ENCODE measurements around the gene CAMTA1.
"Not testable (repeated sequence)": the region's sequence is repeated elsewhere in the genome, so short reads cannot be mapped to it uniquely, and the experiment has no call there.

Gene CAMTA1

GRCh38 chr1:7406641-7407543 is 621.6 kb downstream of the CAMTA1 start:
- no peak for DNase-seq

DNA sequence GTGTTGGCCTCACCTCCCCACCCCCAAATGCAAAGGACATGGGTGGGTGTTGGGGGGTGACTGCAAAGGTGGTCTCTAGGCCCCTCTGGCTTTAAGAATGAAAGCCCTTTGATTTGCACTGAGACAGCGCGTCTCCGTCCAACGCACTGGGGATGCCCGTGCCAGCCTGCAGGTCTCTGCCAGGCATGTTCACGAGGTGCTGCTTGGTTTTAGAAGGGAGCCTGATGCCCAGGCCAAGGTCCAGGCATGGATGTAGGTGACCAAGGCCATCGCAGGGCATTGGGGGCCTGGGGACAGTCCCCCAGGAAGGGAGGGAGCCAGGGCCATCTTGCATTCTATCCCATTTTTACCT is 622.3 kb downstream of the CAMTA1 start:
- DNase-seq = no peak

DNA sequence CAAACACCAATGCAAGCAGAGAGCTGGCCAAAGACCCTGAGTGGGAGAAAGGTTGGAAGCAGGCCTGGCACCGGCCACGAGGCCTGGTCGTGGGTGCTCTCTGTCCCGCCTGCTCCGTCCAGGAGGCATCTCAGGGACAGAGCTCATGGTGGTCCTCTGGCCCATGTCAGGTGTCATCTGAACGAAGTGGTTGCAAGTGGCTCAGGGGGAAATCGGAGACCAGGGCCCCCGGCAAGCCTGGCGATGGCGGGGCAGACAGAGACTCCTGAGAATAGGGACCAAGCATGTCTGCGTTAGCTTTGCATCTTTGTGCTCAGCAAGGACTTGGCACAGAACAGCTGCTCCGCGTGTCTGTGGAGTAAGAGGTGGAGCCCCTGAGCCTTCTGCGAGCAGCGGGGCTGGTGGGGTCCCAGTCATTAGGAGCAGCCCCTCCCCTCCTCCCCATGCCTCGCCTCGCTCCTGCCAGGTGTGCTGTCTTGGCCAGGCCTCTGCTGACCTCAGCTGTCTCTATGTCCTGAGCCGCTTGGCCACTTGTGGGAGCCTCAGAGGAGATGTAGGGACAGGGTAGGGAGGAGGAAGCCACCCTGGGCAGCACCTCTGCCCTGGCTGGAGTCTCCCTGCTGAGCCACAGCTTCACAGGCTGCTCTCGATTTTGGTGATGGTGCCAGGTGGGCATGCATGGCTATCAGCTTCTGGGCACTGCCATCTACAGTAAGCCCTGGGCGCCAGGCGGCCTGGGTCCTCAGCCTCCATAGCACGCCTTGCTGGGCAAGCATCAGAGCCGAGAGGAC is 622.9 kb downstream of the CAMTA1 start:
- DNase-seq = no peak

DNA sequence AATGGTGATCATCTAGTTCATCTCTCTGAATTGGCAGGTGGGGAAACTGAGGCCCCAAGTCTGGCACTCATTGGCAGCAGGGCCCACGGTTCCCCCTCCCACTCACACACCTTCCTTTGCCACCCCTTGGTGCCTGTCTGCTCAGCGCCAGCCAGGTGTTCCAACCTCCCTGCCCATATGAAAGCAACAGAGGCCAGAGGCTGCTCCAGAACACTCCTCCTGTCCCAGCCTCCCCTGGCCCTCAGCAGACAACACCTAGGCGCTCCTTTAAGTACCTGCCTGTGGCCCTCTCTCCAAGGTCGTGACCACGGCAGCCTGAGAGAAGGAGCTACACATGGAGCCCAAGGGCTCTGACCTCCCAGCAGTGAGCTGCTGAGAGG is 623.5 kb downstream of the CAMTA1 start:
- DNase-seq = no peak

- no peak for DNase-seq
Observed at GRCh38 chr1:7409278-7409677, 624.0 kb downstream of the CAMTA1 start.

- no peak for DNase-seq
Observed at GRCh38 chr1:7410156-7410555, 624.9 kb downstream of the CAMTA1 start.

GRCh38 chr1:7417618-7418017 is 632.4 kb downstream of the CAMTA1 start:
- DNase-seq = not testable (repeated sequence)

DNA sequence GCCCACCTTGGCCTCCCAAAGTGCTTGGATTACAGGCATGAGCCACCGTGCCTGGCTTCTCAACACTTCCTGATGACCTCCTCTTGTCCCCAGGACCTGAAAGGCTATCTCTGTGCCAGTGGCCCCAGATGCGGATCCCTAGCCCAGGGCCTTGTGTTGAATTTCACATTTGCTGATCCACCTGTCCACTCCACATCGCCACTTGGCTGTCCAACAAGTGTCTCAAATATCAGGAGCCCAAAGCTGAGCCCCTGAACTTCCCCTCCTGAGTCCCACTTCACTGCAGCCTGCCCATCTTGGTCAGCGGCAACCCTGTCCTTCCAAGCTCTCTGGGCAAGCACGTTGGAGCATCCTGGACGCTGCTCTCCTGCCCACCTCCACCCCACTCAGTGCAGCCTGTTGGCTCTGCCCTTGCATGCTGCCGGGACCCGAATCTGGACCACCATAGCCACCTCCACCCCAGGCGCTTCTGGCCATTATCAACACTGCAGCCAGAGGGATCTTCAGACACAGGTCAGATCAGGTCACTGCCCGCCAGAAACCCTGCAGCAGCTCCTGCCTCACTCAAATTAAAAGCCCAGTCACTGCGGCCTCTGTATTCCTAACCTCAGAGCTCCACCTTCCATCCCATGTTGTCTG is 633.3 kb downstream of the CAMTA1 start:
- no peak for DNase-seq

GRCh38 chr1:7420098-7420445 is 634.8 kb downstream of the CAMTA1 start:
- DNase-seq = no peak

DNA sequence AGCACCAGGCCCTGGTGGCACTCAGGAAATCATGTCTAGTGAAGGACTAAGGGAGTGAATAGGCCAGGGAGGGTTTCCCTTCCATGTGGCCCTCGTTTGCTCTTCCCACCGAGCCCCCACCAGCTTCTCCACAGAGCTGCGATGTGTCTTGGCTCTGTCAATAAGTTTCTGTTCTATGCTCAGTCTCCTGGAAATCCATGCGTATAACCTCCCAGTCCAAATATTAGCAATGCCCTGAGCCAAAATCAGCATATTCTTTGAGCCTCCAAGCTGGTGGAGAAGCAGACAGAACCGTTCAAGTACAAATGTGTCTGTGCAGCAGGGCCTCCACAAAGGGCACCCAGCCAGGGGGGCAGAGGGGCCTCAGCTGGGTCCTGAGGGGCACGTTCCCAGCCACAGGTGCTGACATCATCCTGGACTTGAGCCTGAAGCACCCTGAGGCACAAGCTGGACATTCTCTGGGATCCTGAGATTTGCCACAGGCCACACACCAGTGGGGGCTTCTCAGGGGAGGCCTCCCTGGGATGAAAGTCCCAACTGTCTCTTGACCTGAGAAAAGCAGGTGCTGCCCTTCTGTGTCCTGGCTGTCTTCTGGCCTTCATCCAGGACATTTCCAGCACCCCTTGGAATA is 635.3 kb downstream of the CAMTA1 start:
- DNase-seq = no peak

DNA sequence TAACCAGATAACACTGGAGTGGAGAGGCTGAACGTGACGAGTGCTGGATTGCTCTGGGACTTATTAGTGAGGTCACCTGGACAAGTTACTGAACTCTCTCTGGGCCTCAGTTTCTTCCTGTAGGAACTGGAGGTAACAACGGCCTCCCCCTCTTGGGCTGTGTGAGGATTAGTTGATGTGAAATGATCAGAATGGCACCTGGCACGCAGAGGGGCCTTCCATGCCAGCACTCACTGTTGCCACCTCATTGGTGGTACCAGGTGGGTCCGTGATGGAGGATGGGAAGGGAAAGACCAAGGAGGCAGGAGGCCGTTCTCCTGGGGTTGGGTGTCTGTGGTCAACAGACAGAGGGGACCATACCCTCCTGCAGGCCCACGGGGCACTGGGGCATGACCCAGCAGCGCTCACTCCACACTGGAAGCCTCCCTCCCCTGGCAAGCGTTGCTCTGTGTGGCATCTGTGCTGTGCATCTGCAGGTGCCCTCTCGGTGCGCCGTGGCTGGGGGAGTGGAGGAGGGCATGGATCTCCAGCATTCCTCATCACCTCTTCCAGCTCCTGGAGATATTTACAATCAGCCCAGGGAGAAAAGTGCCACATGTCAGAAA is 636.3 kb downstream of the CAMTA1 start:
- DNase-seq = no peak

DNA sequence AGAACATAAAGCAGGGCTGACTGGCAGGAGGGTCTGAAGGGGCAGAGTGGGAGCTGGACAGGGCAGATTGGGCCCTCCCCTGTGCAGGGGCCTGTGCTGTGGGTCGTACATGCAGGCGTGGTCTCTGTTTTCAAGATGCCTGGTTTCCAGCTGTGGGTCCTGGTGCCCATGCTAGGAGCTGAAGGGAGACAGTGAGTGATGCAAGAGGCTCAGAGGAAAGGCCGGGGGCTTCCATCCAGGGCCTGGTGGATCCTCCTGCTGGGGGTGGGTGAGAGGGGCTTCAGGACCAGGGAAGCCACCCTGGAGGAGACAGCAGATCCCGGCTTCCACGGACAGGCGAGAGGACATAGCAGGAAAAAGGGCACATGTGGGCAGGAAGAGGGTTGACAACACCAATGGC is 636.8 kb downstream of the CAMTA1 start:
- no peak for DNase-seq

DNA sequence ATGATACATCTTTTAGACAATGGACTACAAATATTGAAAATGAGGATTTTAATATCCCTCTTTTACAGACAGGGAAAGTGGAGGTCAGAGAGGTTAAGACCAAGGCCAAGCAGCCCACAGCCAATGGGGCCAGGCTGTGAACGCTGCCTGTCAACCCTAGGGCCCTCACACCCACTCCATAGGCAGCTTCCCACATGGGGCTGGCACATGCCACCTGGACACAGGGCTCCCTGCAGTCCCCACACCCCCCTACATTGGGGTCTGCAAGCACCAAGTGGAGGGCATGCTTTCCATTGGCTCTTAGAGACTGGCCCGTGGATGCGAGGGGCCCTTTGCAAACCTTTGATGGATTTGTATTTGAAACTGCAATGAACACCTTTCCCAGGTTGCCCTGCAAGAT is 637.3 kb downstream of the CAMTA1 start:
- no peak for DNase-seq

DNA sequence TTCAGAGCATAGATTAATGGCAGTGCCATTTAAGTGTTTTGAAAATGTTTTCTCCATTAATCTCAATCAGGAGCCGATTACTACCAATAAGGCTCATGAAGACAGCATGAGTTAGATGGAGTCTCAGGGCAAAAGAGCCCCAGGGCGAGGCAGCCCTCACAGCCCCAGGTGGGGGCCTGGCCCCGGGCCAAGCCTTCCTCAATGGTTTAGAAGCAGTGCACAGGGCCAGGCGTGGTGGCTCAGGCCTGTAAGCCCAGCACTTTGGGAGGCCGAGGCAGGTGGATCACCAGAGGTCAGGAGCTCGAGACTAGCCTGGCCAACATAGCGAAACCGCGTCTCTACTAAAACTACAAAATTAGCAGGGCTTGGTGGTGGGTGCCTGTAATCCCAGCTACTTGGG is 637.7 kb downstream of the CAMTA1 start:
- DNase-seq = no peak

GRCh38 chr1:7424352-7424890 is 639.2 kb downstream of the CAMTA1 start:
- DNase-seq = no peak

DNA sequence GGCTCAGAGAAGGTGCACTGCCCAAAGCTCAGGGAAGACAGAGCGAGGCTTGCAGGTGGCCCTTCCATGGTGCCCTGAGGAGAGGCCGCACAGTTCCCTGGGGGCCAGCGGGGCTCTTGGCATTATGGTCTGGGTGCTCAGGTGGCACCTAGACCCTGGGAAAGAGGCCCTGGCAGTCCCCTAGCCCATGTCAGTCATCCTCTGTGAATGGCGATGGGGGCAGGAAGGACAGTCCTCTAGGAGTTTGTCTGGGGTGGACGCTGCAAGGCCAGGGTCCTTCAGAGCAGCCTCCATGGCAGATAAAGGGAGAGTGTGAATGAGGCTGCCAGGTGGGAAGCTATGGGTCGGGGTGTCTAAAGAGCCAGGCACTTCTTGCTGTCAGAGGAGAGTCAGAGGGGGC is 640.0 kb downstream of the CAMTA1 start:
- DNase-seq = no peak

DNA sequence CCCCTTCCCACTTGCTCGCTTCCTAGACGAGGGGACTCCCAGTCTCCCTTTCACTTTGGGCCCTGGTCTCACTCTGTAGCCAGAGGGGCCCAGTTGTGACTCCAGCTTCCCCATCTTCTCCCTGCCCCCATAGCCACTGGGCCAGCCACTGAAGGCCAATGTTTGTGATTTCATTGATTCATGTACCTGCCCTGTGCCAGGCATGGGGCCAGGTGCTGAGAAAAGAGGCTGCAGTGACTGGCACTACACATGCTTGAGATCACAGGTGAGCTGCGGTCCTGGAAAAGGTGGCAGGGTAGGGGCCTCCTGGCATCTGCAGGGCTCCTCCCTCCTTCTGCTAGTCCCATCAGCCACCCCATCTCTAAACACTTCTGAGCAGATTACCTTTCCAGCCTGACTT is 640.5 kb downstream of the CAMTA1 start:
- DNase-seq = no peak

DNA sequence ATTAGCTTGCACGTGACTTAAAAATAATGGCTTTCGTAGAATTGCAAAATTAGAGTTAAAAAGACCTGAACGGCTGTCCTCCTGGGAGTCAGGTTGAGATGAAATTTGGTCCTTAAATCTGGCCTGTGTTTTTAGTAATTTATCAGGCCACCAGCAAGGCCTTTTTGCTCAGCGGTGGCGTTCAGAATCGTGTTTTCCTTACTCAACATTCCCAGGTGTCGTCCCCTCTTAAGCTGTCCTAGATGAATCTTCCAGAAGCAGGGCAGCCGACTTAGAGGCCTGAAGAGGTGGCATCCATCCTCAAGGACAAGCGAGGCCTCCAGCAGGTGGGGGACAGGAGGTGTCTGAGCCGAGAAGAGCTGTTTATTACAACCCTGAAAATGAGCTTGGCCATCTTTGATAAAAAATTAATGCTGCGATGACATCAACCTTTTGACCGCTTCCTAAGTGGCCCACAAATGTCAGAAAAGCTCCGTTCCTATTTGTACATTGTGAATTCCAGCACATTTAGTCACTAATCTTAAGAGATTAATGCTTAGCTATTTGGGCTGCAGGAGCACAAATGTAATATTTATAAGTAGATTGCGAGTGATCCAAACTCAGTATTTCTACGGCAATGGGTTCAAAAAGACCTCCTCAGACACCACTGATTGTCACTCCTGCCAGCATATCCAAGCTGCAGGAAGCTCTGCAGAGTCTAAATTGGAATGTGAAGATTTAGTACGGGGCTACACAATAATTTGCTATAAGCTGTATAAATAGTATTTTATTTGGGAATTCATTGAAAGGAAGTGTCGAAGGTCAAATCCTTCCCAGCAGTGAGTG is 641.7 kb downstream of the CAMTA1 start:
- DNase-seq = no peak

GRCh38 chr1:7427605-7428300 is 642.5 kb downstream of the CAMTA1 start:
- no peak for DNase-seq

GRCh38 chr1:7429290-7429689 is 644.0 kb downstream of the CAMTA1 start:
- DNase-seq = no peak

DNA sequence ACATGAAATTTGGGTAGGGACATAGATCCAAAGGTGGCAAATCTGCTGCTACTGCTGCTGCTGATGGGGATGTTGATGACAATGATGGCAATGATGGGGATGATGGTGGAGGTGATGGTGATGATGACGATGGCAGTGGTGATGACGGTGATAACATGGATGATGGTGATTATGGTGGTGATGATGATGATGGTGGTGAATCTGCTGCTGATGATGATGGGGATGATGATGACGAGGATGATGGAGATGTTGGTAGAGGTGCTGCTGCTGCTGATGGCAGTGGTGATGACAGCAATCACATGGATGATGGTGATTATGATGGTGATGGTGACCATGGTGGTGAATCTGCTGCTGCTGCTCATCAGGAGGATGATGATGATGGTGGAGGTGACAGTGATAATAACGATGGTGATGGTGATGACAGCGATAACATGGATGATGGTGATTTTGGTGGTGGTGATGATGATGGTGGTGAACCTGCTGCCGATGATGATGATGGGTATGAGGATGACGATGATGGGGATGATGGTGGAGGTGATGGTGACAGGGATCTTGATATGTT is 644.9 kb downstream of the CAMTA1 start:
- no peak for DNase-seq

Data from GOT3 (cell line).